Activated T-cell treated with anti-CD3 and anti-CD28 coated beads, Interleukin-2, amount 50 U/mL, for 4 hours (primary cell): ENCODE data around the gene GOLM1. TPM values are rescaled to one million over a fixed set of nuclear protein-coding genes. Genes with fewer than 3 reads are reported as not detected.

Experiments
- ATAC-seq, 2 donors: fragments of 200-7000 bp; cut with Tn5 transposase; one replicate each; pipeline ENCODE4 v1.10.0; 2021
- DNase-seq: peaks from one replicate; pipeline ENCODE4 v3.0.0-alpha.2; 2020
- H3K27me3 Mint-ChIP-seq: one replicate; pipeline ENCODE4 v1.8.0; 2021; ENCODE audit warnings: low read depth, mixed read lengths
- H3K36me3 Mint-ChIP-seq: one replicate; pipeline ENCODE4 v1.8.0; 2022; ENCODE audit warnings: mixed read lengths; ENCODE audit not compliant: insufficient read depth
- H3K4me1 Mint-ChIP-seq: one replicate; pipeline ENCODE4 v1.8.0; 2021; ENCODE audit warnings: low read depth, mixed read lengths
- H3K4me3 Mint-ChIP-seq: one replicate; pipeline ENCODE4 v1.8.0; 2021; ENCODE audit warnings: mild to moderate bottlenecking, moderate library complexity, mixed read lengths
- H3K9me3 Mint-ChIP-seq: one replicate; pipeline ENCODE4 v1.8.0; 2021; ENCODE audit warnings: mixed read lengths
- total RNA-seq, 3 donors: library from RNA; stranded (reverse); gene quantifications; one replicate each; pipeline ENCODE4 v1.2.1, GENCODE V29; 2021

Gene GOLM1
- total RNA-seq, 3 donors from 2014 or later: 1.5 to 2.7 (median 1.9) TPM

- no peak overlapping the region for H3K4me3 Mint-ChIP-seq
- H3K9me3 Mint-ChIP-seq: no peaks in the 10 kb centered on the region
- no peaks in the 10 kb centered on the region for H3K4me1 Mint-ChIP-seq
- ATAC-seq: no peak
- no peaks in the 10 kb centered on the region for H3K36me3 Mint-ChIP-seq
- H3K27me3 Mint-ChIP-seq: no peaks in the 10 kb centered on the region
- no peak for DNase-seq
Observed at GRCh38 chr9:86043999-86044398, 55.4 kb downstream of the GOLM1 start.

GRCh38 chr9:86043586-86043985 lies 55.8 kb downstream of the GOLM1 start:
- DNase-seq: no peak
- Mint-ChIP-seq H3K9me3 (no peaks in the 10 kb centered on the region), H3K4me3 (no peak overlapping the region), H3K4me1 (no peaks in the 10 kb centered on the region), H3K27me3 (no peaks in the 10 kb centered on the region), H3K36me3 (no peaks in the 10 kb centered on the region)
- no peak for ATAC-seq

GRCh38 chr9:86042199-86042978 lies 57.0 kb downstream of the GOLM1 start:
- Mint-ChIP-seq H3K4me3 (no peak overlapping the region), H3K27me3 (no peaks in the 10 kb centered on the region), H3K9me3 (no peaks in the 10 kb centered on the region), H3K4me1 (no peaks in the 10 kb centered on the region), H3K36me3 (no peaks in the 10 kb centered on the region)
- DNase-seq (no peak), ATAC-seq (no peak)

GRCh38 chr9:86041311-86041741 lies 58.0 kb downstream of the GOLM1 start:
- DNase-seq (no peak), ATAC-seq (no peak)
- Mint-ChIP-seq H3K27me3 (peaks cover 3% of the 10 kb centered on the region), H3K4me3 (no peak overlapping the region), H3K36me3 (no peaks in the 10 kb centered on the region), H3K4me1 (no peaks in the 10 kb centered on the region), H3K9me3 (no peaks in the 10 kb centered on the region)

GRCh38 chr9:86040861-86041155 lies 58.5 kb downstream of the GOLM1 start:
- Mint-ChIP-seq H3K4me1 (no peaks in the 10 kb centered on the region), H3K27me3 (peaks cover 3% of the 10 kb centered on the region)
- ATAC-seq: no peak

GRCh38 chr9:86039991-86040860 lies 59.1 kb downstream of the GOLM1 start:
- no peak for DNase-seq
- H3K4me1 Mint-ChIP-seq: no peaks in the 10 kb centered on the region
- H3K36me3 Mint-ChIP-seq: no peaks in the 10 kb centered on the region
- no peaks in the 10 kb centered on the region for H3K9me3 Mint-ChIP-seq
- ATAC-seq: no peak
- H3K27me3 Mint-ChIP-seq: peaks cover 3% of the 10 kb centered on the region
- H3K4me3 Mint-ChIP-seq: no peak overlapping the region

More at GRCh38 chr9:86040861-86041155, 58.5 kb downstream of the GOLM1 start:
- Mint-ChIP-seq H3K36me3 (no peaks in the 10 kb centered on the region), H3K4me3 (no peak overlapping the region), H3K9me3 (no peaks in the 10 kb centered on the region)
- DNase-seq: no peak

GRCh38 chr9:86036555-86036954 lies 62.8 kb downstream of the GOLM1 start:
- H3K9me3 Mint-ChIP-seq: no peaks in the 10 kb centered on the region
- no peak overlapping the region for H3K4me3 Mint-ChIP-seq
- no peaks in the 10 kb centered on the region for H3K4me1 Mint-ChIP-seq
- no peaks in the 10 kb centered on the region for H3K36me3 Mint-ChIP-seq
- H3K27me3 Mint-ChIP-seq: peaks cover 3% of the 10 kb centered on the region
- DNase-seq (no peak), ATAC-seq (no peak)

GRCh38 chr9:86035827-86036440 lies 63.4 kb downstream of the GOLM1 start:
- DNase-seq (no peak), ATAC-seq (no peak)
- H3K4me1 Mint-ChIP-seq: no peaks in the 10 kb centered on the region
- H3K9me3 Mint-ChIP-seq: no peaks in the 10 kb centered on the region
- H3K27me3 Mint-ChIP-seq: peaks cover 3% of the 10 kb centered on the region
- no peaks in the 10 kb centered on the region for H3K36me3 Mint-ChIP-seq
- no peak overlapping the region for H3K4me3 Mint-ChIP-seq

GRCh38 chr9:86034863-86035734 lies 64.3 kb downstream of the GOLM1 start:
- no peak for ATAC-seq
- Mint-ChIP-seq H3K4me1 (no peaks in the 10 kb centered on the region), H3K27me3 (peaks cover 3% of the 10 kb centered on the region), H3K9me3 (no peaks in the 10 kb centered on the region), H3K36me3 (no peaks in the 10 kb centered on the region), H3K4me3 (no peak overlapping the region)
- no peak for DNase-seq

- H3K9me3 Mint-ChIP-seq: peaks cover 6% of the 10 kb centered on the region
- peaks cover 50% of the 10 kb centered on the region for H3K36me3 Mint-ChIP-seq
- H3K27me3 Mint-ChIP-seq: no peaks in the 10 kb centered on the region
- DNase-seq: no peak
- ATAC-seq: no peak
- H3K4me3 Mint-ChIP-seq: no peak overlapping the region
- peaks cover under 1% of the 10 kb centered on the region for H3K4me1 Mint-ChIP-seq
Observed at GRCh38 chr9:86027767-86028166, 71.6 kb downstream of the GOLM1 start.

GRCh38 chr9:86022687-86023266 lies 76.6 kb downstream of the GOLM1 start:
- peak in 1 of 2 donors; percentile 53 for ATAC-seq

GRCh38 chr9:86021166-86021565 lies 78.2 kb downstream of the GOLM1 start:
- no peak for DNase-seq
- Mint-ChIP-seq H3K4me1 (peaks cover 10% of the 10 kb centered on the region), H3K36me3 (peaks cover 63% of the 10 kb centered on the region), H3K4me3 (no peak overlapping the region), H3K27me3 (no peaks in the 10 kb centered on the region), H3K9me3 (no peaks in the 10 kb centered on the region)
- no peak for ATAC-seq

More at GRCh38 chr9:86022687-86023266, 76.6 kb downstream of the GOLM1 start:
- Mint-ChIP-seq H3K9me3 (no peaks in the 10 kb centered on the region), H3K36me3 (peaks cover 67% of the 10 kb centered on the region), H3K27me3 (no peaks in the 10 kb centered on the region), H3K4me1 (peaks cover 10% of the 10 kb centered on the region), H3K4me3 (no peak overlapping the region)
- no peak for DNase-seq

GRCh38 chr9:86020731-86021130 lies 78.6 kb downstream of the GOLM1 start:
- H3K36me3 Mint-ChIP-seq: peaks cover 61% of the 10 kb centered on the region
- H3K9me3 Mint-ChIP-seq: no peaks in the 10 kb centered on the region
- no peaks in the 10 kb centered on the region for H3K27me3 Mint-ChIP-seq
- ATAC-seq: no peak
- no peak overlapping the region for H3K4me3 Mint-ChIP-seq
- no peak for DNase-seq
- peaks cover 10% of the 10 kb centered on the region for H3K4me1 Mint-ChIP-seq
